Stimulated activated naive CD8-positive, alpha-beta T cell treated with anti-CD3 and anti-CD28 coated beads, Interleukin-15, Interleukin-2, amounts not matched to agents 100 ng/mL and 50 ng/mL, for 24 hours (primary cell): ENCODE results near the gene PRR32.
"Not testable (repeated sequence)": the region's sequence is repeated elsewhere in the genome, so short reads cannot be mapped to it uniquely, and the experiment has no call there.

Experiments used
- H3K27ac Mint-ChIP-seq: one replicate; pipeline ENCODE4 v1.8.0; 2021; ENCODE audit warnings: mild to moderate bottlenecking, mixed read lengths
- H3K27me3 Mint-ChIP-seq: one replicate; pipeline ENCODE4 v1.8.0; 2021; ENCODE audit warnings: mixed read lengths
- H3K36me3 Mint-ChIP-seq: one replicate; pipeline ENCODE4 v1.8.0; 2021; ENCODE audit warnings: low read depth, mixed read lengths
- H3K4me1 Mint-ChIP-seq: one replicate; pipeline ENCODE4 v1.8.0; 2021; ENCODE audit warnings: low read depth, mixed read lengths
- H3K4me3 Mint-ChIP-seq: one replicate; pipeline ENCODE4 v1.8.0; 2021; ENCODE audit warnings: mild to moderate bottlenecking, mixed read lengths
- H3K9me3 Mint-ChIP-seq: one replicate; pipeline ENCODE4 v1.8.0; 2021; ENCODE audit warnings: mixed read lengths

PRR32 gene

GRCh38 chrX:126819429-126819828 lies at the start of gene PRR32:
Gene PRR32, plus strand, starts transcription at chrX:126819729. Its CDS starts 115 bp downstream, at chrX:126819844.
- Mint-ChIP-seq H3K9me3 (no peaks in the 10 kb centered on the region), H3K4me3 (no peak within 1 kb of the TSS), H3K4me1 (no peaks in the 10 kb centered on the region), H3K27me3 (no peaks in the 10 kb centered on the region), H3K36me3 (no peaks in the 10 kb centered on the region), H3K27ac (no peak within 1 kb of the TSS)

- no peaks in the 10 kb centered on the region for H3K4me1 Mint-ChIP-seq
- H3K27me3 Mint-ChIP-seq: no peaks in the 10 kb centered on the region
- no peak overlapping the region for H3K27ac Mint-ChIP-seq
- no peaks in the 10 kb centered on the region for H3K36me3 Mint-ChIP-seq
- H3K9me3 Mint-ChIP-seq: peaks cover 4% of the 10 kb centered on the region
- no peak overlapping the region for H3K4me3 Mint-ChIP-seq
Measured at GRCh38 chrX:126770179-126770578, 49.4 kb upstream of the PRR32 start.

- Mint-ChIP-seq H3K27ac (no peak overlapping the region), H3K27me3 (no peaks in the 10 kb centered on the region), H3K4me1 (no peaks in the 10 kb centered on the region), H3K9me3 (no peaks in the 10 kb centered on the region), H3K4me3 (no peak overlapping the region), H3K36me3 (no peaks in the 10 kb centered on the region)
Measured at GRCh38 chrX:126785539-126785938, 34.0 kb upstream of the PRR32 start.

GRCh38 chrX:126799059-126799458 lies 20.5 kb upstream of the PRR32 start:
- Mint-ChIP-seq H3K4me1 (no peaks in the 10 kb centered on the region), H3K36me3 (no peaks in the 10 kb centered on the region), H3K27me3 (no peaks in the 10 kb centered on the region), H3K27ac (no peak overlapping the region), H3K9me3 (no peaks in the 10 kb centered on the region), H3K4me3 (no peak overlapping the region)

- H3K36me3 Mint-ChIP-seq, H3K27ac Mint-ChIP-seq, H3K4me3 Mint-ChIP-seq, H3K27me3 Mint-ChIP-seq, H3K9me3 Mint-ChIP-seq, H3K4me1 Mint-ChIP-seq: not testable (repeated sequence)
Measured at GRCh38 chrX:126806784-126807183, 12.7 kb upstream of the PRR32 start.

GRCh38 chrX:126815806-126816205 lies 3.7 kb upstream of the PRR32 start:
- Mint-ChIP-seq H3K4me3 (no peak overlapping the region), H3K9me3 (no peaks in the 10 kb centered on the region), H3K27me3 (no peaks in the 10 kb centered on the region), H3K36me3 (no peaks in the 10 kb centered on the region), H3K4me1 (no peaks in the 10 kb centered on the region), H3K27ac (no peak overlapping the region)

- Mint-ChIP-seq H3K9me3 (no peaks in the 10 kb centered on the region), H3K27ac (no peak overlapping the region), H3K27me3 (no peaks in the 10 kb centered on the region), H3K4me1 (no peaks in the 10 kb centered on the region), H3K36me3 (no peaks in the 10 kb centered on the region), H3K4me3 (no peak overlapping the region)
Measured at GRCh38 chrX:126820700-126821420, 1.3 kb downstream of the PRR32 start.

- Mint-ChIP-seq H3K27ac (no peak overlapping the region), H3K27me3 (no peaks in the 10 kb centered on the region), H3K9me3 (no peaks in the 10 kb centered on the region), H3K4me3 (no peak overlapping the region), H3K4me1 (no peaks in the 10 kb centered on the region), H3K36me3 (no peaks in the 10 kb centered on the region)
Measured at GRCh38 chrX:126824338-126825007, 4.9 kb downstream of the PRR32 start.

GRCh38 chrX:126825566-126826193 lies 6.2 kb downstream of the PRR32 start:
- Mint-ChIP-seq H3K27ac (no peak overlapping the region), H3K4me3 (no peak overlapping the region), H3K36me3 (no peaks in the 10 kb centered on the region), H3K4me1 (no peaks in the 10 kb centered on the region), H3K9me3 (no peaks in the 10 kb centered on the region), H3K27me3 (no peaks in the 10 kb centered on the region)

- H3K27me3 Mint-ChIP-seq: no peaks in the 10 kb centered on the region
- no peaks in the 10 kb centered on the region for H3K36me3 Mint-ChIP-seq
Measured at GRCh38 chrX:126836186-126836585, 16.7 kb downstream of the PRR32 start.

GRCh38 chrX:126847143-126847542 lies 27.6 kb downstream of the PRR32 start:
- H3K27me3 Mint-ChIP-seq: no peaks in the 10 kb centered on the region
- no peaks in the 10 kb centered on the region for H3K4me1 Mint-ChIP-seq
- no peaks in the 10 kb centered on the region for H3K36me3 Mint-ChIP-seq
- H3K27ac Mint-ChIP-seq: no peak overlapping the region
- H3K4me3 Mint-ChIP-seq: no peak overlapping the region
- H3K9me3 Mint-ChIP-seq: peaks cover 3% of the 10 kb centered on the region

More at GRCh38 chrX:126836186-126836585, 16.7 kb downstream of the PRR32 start:
- H3K4me1 Mint-ChIP-seq: no peaks in the 10 kb centered on the region
- H3K9me3 Mint-ChIP-seq: no peaks in the 10 kb centered on the region
- no peak overlapping the region for H3K27ac Mint-ChIP-seq
- no peak overlapping the region for H3K4me3 Mint-ChIP-seq

- Mint-ChIP-seq H3K27ac (no peak overlapping the region), H3K4me1 (no peaks in the 10 kb centered on the region), H3K27me3 (no peaks in the 10 kb centered on the region), H3K36me3 (no peaks in the 10 kb centered on the region), H3K4me3 (no peak overlapping the region), H3K9me3 (no peaks in the 10 kb centered on the region)
Measured at GRCh38 chrX:126855839-126856524, 36.5 kb downstream of the PRR32 start.
